PC-9 (cell line): Measurements from ENCODE around the gene NEBL. TPM values are rescaled to one million over a fixed set of nuclear protein-coding genes. Genes with fewer than 3 reads are reported as not detected.

Source experiments
- BruUV-seq: library from RNA; stranded (reverse); fragments of 400-500 nt; replicated peaks from 2 replicates; lab custom pipeline; 2021; lab: Mats Ljungman, UMichigan
- CTCF ChIA-PET: fragments of 300-600 bp; sonication (Branson Sonifier 250); formaldehyde crosslinking; loops from one replicate; lab custom pipeline; 2022; ENCODE audit warnings: antibody characterized with exemption; lab: Charles Lee
- POLR2A ChIA-PET: fragments of 300-600 bp; sonication (Branson Sonifier 250); formaldehyde crosslinking; loops from one replicate; lab custom pipeline; 2022; ENCODE audit warnings: antibody characterized with exemption; ENCODE audit not compliant: unreplicated experiment; lab: Charles Lee
- DNase-seq, 2 experiments: peaks; one replicate each; pipeline versions ENCODE4 v3.0.0 to v3.0.0-alpha.2; 2015 to 2022; ENCODE audit warnings: mixed read lengths in 1 of 2
- H2AFZ ChIP-seq: fragments of 200-600 bp; sonication (generic); 2 replicates; pipeline ENCODE4 v1.8.1; 2017; ENCODE audit warnings: antibody characterized with exemption
- H3F3A ChIP-seq: fragments of 200-600 bp; sonication (generic); 2 replicates; pipeline ENCODE4 v1.8.1; 2017; ENCODE audit warnings: antibody characterized with exemption, mild to moderate bottlenecking, low read depth; ENCODE audit not compliant: insufficient read depth
- H3K27ac ChIP-seq: fragments of 200-600 bp; sonication (generic); 2 replicates; pipeline ENCODE4 v1.6.1; 2016; ENCODE audit warnings: mixed run types
- H3K27me3 ChIP-seq: fragments of 200-600 bp; sonication (generic); 2 replicates; pipeline ENCODE4 v1.6.1; 2016; ENCODE audit warnings: low read depth, mixed run types; ENCODE audit not compliant: insufficient read depth
- H3K36me3 ChIP-seq: fragments of 200-600 bp; sonication (generic); 2 replicates; pipeline ENCODE4 v1.6.1; 2016; ENCODE audit warnings: low read depth, mixed run types
- H3K4me1 ChIP-seq: fragments of 200-600 bp; sonication (generic); replicated peaks from 2 replicates; pipeline ENCODE4 v1.6.1; 2016; ENCODE audit warnings: mixed run types; ENCODE audit not compliant: insufficient read depth
- H3K4me2 ChIP-seq: fragments of 200-600 bp; sonication (generic); 2 replicates; pipeline ENCODE4 v1.6.1; 2017; ENCODE audit warnings: mixed run types
- H3K4me3 ChIP-seq: fragments of 200-600 bp; sonication (generic); 2 replicates; pipeline ENCODE4 v1.6.1; 2016; ENCODE audit warnings: mixed run types
- H3K79me2 ChIP-seq: fragments of 200-600 bp; sonication (generic); 2 replicates; pipeline ENCODE4 v1.6.1; 2017; ENCODE audit warnings: low read depth, mixed run types
- H3K9me2 ChIP-seq: fragments of 200-600 bp; sonication (generic); 2 replicates; pipeline ENCODE4 v1.8.1; 2017; ENCODE audit warnings: mild to moderate bottlenecking; ENCODE audit not compliant: insufficient read depth
- H3K9me3 ChIP-seq: fragments of 200-600 bp; sonication (generic); 2 replicates; pipeline ENCODE4 v1.8.1; 2016; ENCODE audit warnings: low read depth; ENCODE audit not compliant: insufficient read depth
- H4K20me1 ChIP-seq: fragments of 200-600 bp; sonication (generic); 2 replicates; pipeline ENCODE4 v1.8.1; 2017; ENCODE audit not compliant: insufficient read depth
- EZH2 ChIP-seq: fragments of 200-600 bp; sonication (generic); IDR thresholded peaks from 2 replicates; pipeline ENCODE4 v1.8.0; 2017; ENCODE audit warnings: antibody characterized with exemption, low read depth
- intact Hi-C: fragments of 100-400 bp; cut with micrococcal nuclease; formaldehyde crosslinking; loops from one replicate; pipeline ENCODE4 v1.10.0; 2022; ENCODE audit not compliant: unreplicated experiment
- total RNA-seq: library from RNA; stranded (reverse); gene quantifications from 2 replicates; pipeline ENCODE4 v1.2.3, GENCODE V29; 2021
- TF ChIP-seq, protein P1 (sequence below): fragments of 200-600 bp; sonication (generic); conservative IDR thresholded peaks from 2 replicates; pipeline ENCODE4 v1.6.1; 2017; ENCODE audit warnings: mixed run types, antibody characterized with exemption, mild to moderate bottlenecking, moderate library complexity

The NEBL gene
- total RNA-seq, 1 experiment from 2014 or later: 22.6 TPM

DNA sequence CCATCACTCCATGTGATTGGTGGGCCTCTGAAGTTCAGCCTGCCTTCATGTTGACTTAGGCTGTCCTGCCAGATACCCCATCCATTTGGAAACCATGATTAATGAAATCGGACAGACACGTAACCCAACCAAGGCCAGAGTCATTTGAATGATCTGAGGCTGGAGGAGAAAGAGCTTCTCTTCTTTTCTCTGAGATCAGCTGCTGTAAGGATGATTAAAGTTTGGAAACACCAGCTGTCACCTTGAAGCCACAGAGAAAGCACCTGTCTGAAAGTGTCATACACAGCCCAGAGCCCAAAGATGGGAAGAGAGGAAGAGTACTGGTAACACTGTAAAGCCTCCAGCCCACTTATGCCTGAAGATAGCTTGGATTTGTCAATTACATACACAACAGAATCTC is 22.9 kb downstream of the NEBL start:
- BruUV-seq: no TSS peak
- Histone ChIP-seq H4K20me1 (no peaks in the 10 kb centered on the region), H3K4me2 (no peak overlapping the region), H3K27me3 (no peaks in the 10 kb centered on the region), H2AFZ (no peak overlapping the region), H3K27ac (no peak overlapping the region), H3K4me3 (no peak overlapping the region), H3K9me3 (no peaks in the 10 kb centered on the region), H3K9me2 (no peaks in the 10 kb centered on the region; the same call in 1 of the 2 replicates), H3F3A (no peaks in the 10 kb centered on the region), H3K79me2 (no peaks in the 10 kb centered on the region), H3K4me1 (no peaks in the 10 kb centered on the region), H3K36me3 (no peaks in the 10 kb centered on the region)
- no peak for TF ChIP-seq EZH2
- TF ChIP-seq, protein P1, sequence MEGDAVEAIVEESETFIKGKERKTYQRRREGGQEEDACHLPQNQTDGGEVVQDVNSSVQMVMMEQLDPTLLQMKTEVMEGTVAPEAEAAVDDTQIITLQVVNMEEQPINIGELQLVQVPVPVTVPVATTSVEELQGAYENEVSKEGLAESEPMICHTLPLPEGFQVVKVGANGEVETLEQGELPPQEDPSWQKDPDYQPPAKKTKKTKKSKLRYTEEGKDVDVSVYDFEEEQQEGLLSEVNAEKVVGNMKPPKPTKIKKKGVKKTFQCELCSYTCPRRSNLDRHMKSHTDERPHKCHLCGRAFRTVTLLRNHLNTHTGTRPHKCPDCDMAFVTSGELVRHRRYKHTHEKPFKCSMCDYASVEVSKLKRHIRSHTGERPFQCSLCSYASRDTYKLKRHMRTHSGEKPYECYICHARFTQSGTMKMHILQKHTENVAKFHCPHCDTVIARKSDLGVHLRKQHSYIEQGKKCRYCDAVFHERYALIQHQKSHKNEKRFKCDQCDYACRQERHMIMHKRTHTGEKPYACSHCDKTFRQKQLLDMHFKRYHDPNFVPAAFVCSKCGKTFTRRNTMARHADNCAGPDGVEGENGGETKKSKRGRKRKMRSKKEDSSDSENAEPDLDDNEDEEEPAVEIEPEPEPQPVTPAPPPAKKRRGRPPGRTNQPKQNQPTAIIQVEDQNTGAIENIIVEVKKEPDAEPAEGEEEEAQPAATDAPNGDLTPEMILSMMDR: no peak
- intact Hi-C loops: no loop called here
- no peak for DNase-seq
- CTCF ChIA-PET: no interaction called here
- POLR2A ChIA-PET: no interaction called here

DNA sequence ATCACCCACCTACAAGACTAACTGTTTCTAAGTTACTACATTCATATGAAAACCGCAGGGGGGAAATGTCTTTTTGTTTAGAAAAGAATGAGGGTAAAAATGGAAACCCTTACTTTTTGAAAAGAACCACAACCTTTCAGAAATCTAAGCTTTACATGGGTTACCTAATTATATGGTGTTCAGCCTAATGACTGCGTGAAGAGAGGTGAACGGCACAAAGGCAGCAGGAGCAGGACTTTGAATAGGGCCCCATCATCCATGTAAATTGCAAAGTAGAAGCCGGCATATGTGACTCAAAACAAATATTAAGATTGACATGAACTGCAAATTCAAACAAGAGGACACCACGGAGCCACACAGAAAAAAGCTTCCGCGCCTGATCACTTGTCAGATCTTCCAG is 25.1 kb downstream of the NEBL start:
- no peaks in the 10 kb centered on the region for H3K4me1 ChIP-seq
- POLR2A ChIA-PET: no interaction called here
- TF ChIP-seq, protein P1: no peak
- no peak for TF ChIP-seq EZH2
- no peak overlapping the region for H3K27ac ChIP-seq
- H3F3A ChIP-seq: no peaks in the 10 kb centered on the region
- H3K79me2 ChIP-seq: no peaks in the 10 kb centered on the region
- BruUV-seq: no TSS peak
- no peak overlapping the region for H2AFZ ChIP-seq
- CTCF ChIA-PET: no interaction called here
- intact Hi-C loops: no loop called here
- no peak overlapping the region for H3K4me3 ChIP-seq
- no peaks in the 10 kb centered on the region for H3K27me3 ChIP-seq
- no peaks in the 10 kb centered on the region; the same call in 1 of the 2 replicates for H3K9me2 ChIP-seq
- H3K4me2 ChIP-seq: no peak overlapping the region
- H3K9me3 ChIP-seq: no peaks in the 10 kb centered on the region
- no peaks in the 10 kb centered on the region for H4K20me1 ChIP-seq
- DNase-seq: no peak
- H3K36me3 ChIP-seq: no peaks in the 10 kb centered on the region

DNA sequence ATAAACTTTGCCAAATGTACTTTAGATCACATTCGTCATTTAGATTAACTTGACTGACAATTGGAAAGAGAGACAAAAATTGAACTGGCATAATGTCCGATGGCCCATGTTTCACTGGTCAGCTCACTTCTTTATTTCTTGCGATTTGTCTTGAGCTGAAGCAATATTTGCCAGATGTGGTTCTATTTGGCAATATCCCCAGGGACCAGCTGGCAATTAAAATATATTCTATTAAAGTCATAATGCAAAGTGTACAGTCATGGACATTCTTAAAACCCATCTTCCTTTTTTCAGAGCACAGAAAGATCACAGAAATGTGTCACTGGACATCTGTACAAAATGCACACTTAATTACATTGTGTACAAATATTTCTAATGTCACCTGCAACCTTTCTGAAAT is 26.3 kb downstream of the NEBL start:
- Histone ChIP-seq H3K4me1 (no peaks in the 10 kb centered on the region), H3K9me3 (no peaks in the 10 kb centered on the region), H3K36me3 (no peaks in the 10 kb centered on the region), H2AFZ (no peak overlapping the region), H3K9me2 (no peaks in the 10 kb centered on the region), H3K79me2 (no peaks in the 10 kb centered on the region), H3K27ac (no peak overlapping the region), H4K20me1 (no peaks in the 10 kb centered on the region), H3K4me2 (no peak overlapping the region), H3K27me3 (no peaks in the 10 kb centered on the region), H3F3A (no peaks in the 10 kb centered on the region), H3K4me3 (no peak overlapping the region)
- intact Hi-C loops: no loop called here
- TF ChIP-seq, protein P1: no peak
- no peak for TF ChIP-seq EZH2
- POLR2A ChIA-PET: no interaction called here
- no TSS peak for BruUV-seq
- DNase-seq: no peak
- CTCF ChIA-PET: no interaction called here
